Testis (tissue), 3 donors: ENCODE results near the gene TRMT10B. TPM values are rescaled to one million over a fixed set of nuclear protein-coding genes. Genes with fewer than 3 reads are reported as not detected.
"Not testable (repeated sequence)": the region's sequence is repeated elsewhere in the genome, so short reads cannot be mapped to it uniquely, and the experiment has no call there.

ENCODE experiments used
- DNase-seq: peaks from one replicate; pipeline ENCODE4 v3.0.0-alpha.2; 2019
- H3K27ac ChIP-seq, 2 donors: fragments of 200-600 bp; sonication (generic); one replicate each; pipeline ENCODE4 v1.5.1; 2019
- H3K27me3 ChIP-seq: fragments of 200-600 bp; sonication (generic); one replicate; pipeline ENCODE4 v1.5.1; 2019
- H3K36me3 ChIP-seq: fragments of 200-600 bp; sonication (generic); one replicate; pipeline ENCODE4 v1.5.1; 2017; ENCODE audit warnings: low read depth; ENCODE audit errors: missing control alignments
- H3K4me1 ChIP-seq: fragments of 200-600 bp; sonication (generic); one replicate; pipeline ENCODE4 v1.5.1; 2019
- H3K4me3 ChIP-seq, 2 donors: fragments of 200-600 bp; sonication (generic); one replicate each; pipeline ENCODE4 v1.5.1; 2017 to 2019
- H3K9me3 ChIP-seq: fragments of 200-600 bp; sonication (generic); one replicate; pipeline ENCODE4 v1.5.1; 2017
- CTCF ChIP-seq, 3 experiments: fragments of 450-650 bp in 2 of 3; fragments of 200-600 bp in 1 of 3; sonication (generic) in 1 of 3; IDR thresholded peaks; one replicate each; pipeline ENCODE4 v1.5.1; 2016 to 2019; ENCODE audit warnings: antibody characterized with exemption in 3 of 3, mild to moderate bottlenecking in 2 of 3, moderate library complexity in 1 of 3
- POLR2A ChIP-seq: fragments of 450-650 bp; IDR thresholded peaks from one replicate; pipeline ENCODE4 v1.6.1; 2017; ENCODE audit warnings: antibody characterized with exemption, mild to moderate bottlenecking, moderate library complexity
- WGBS, 2 donors: methylation state at CpG; one replicate each; pipeline ENCODE4 v1.1.5; 2018; 5-methylcytosine and 5-hydroxymethylcytosine counted together
- intact Hi-C: fragments of 100-400 bp; cut with DNase I; formaldehyde crosslinking; loops from one replicate; pipeline ENCODE4 v1.15.1; 2023; ENCODE audit warnings: low total_unique reads
- polyA plus RNA-seq: library from polyadenylated mRNA; stranded (reverse); fragments of 350-450 nt; fragmentation: Illumina TruSeq; extraction: RNeasy Lipid Tissue Mini Kit (QIAGEN cat#74804); gene quantifications from one replicate; pipeline ENCODE4 v1.2.3, GENCODE V29; 2014; ENCODE audit warnings: low read depth, low replicate concordance; ENCODE audit not compliant: insufficient read depth
- total RNA-seq, 2 donors: library from RNA; depleted of rRNA; stranded (reverse); fragments of >200 nt; gene quantifications; one replicate each; pipeline ENCODE4 v1.2.3, GENCODE V29; 2016

Gene TRMT10B
- total and polyA plus RNA-seq, 3 donors from 2014 or later: 4.9 to 10.9 (median 5.8) TPM

GRCh38 chr9:37801287-37801850 is 47.8 kb downstream of the TRMT10B start:
- intact Hi-C loops: no loop called here
- DNase-seq: peak; percentile 47
- H3K36me3 ChIP-seq: no peaks in the 10 kb centered on the region
- H3K27ac ChIP-seq: peak overlapping the region; percentile 87 to 90
- H3K4me3 ChIP-seq: peak overlapping the region; percentile 91 to 93
- no peak for TF ChIP-seq CTCF (IDR thresholded peaks at IDR 0.05)
- no peak for TF ChIP-seq POLR2A
- no peaks in the 10 kb centered on the region for H3K9me3 ChIP-seq
- WGBS, 2 donors: 2 to 4% methylated on average over 20 to 44 of the region's 45 CpGs
- no peaks in the 10 kb centered on the region for H3K27me3 ChIP-seq
- H3K4me1 ChIP-seq: peaks cover 19% of the 10 kb centered on the region

- TF ChIP-seq CTCF (IDR thresholded peaks at IDR 0.05) (no peak), POLR2A (no peak)
- intact Hi-C loops: no loop called here
- H3K27ac ChIP-seq: no peak overlapping the region
- 24 to 36% methylated on average over 10 of the region's 10 CpGs for WGBS, 2 donors
- no peaks in the 10 kb centered on the region for H3K27me3 ChIP-seq
- no peaks in the 10 kb centered on the region for H3K9me3 ChIP-seq
- no peak for DNase-seq
- H3K36me3 ChIP-seq: no peaks in the 10 kb centered on the region
- peaks cover 19% of the 10 kb centered on the region for H3K4me1 ChIP-seq
- H3K4me3 ChIP-seq: peak overlapping the region; percentile 91 to 93
Observed at GRCh38 chr9:37801959-37802711, 48.5 kb downstream of the TRMT10B start.

- intact Hi-C loops: no loop called here
- Histone ChIP-seq H3K4me3 (no peak overlapping the region), H3K4me1 (peaks cover 14% of the 10 kb centered on the region), H3K27me3 (no peaks in the 10 kb centered on the region), H3K36me3 (no peaks in the 10 kb centered on the region), H3K27ac (no peak overlapping the region), H3K9me3 (no peaks in the 10 kb centered on the region)
- TF ChIP-seq POLR2A: no peak
- TF ChIP-seq CTCF (IDR thresholded peaks at IDR 0.05): no peak
- no peak for DNase-seq
- WGBS, 2 donors: 75% methylated on average over 4 of the region's 4 CpGs
Observed at GRCh38 chr9:37806271-37806670, 52.7 kb downstream of the TRMT10B start.

GRCh38 chr9:37809676-37810075 is 56.1 kb downstream of the TRMT10B start:
- H3K27me3 ChIP-seq, H3K4me3 ChIP-seq, H3K9me3 ChIP-seq, intact Hi-C loops, DNase-seq, H3K27ac ChIP-seq, H3K4me1 ChIP-seq, H3K36me3 ChIP-seq: not testable (repeated sequence)
- WGBS, 2 donors: 95 to 96% methylated on average over 15 of the region's 15 CpGs

GRCh38 chr9:37811906-37812476 is 58.4 kb downstream of the TRMT10B start:
- DNase-seq: no peak
- H3K4me3 ChIP-seq: no peak overlapping the region
- H3K27ac ChIP-seq: no peak overlapping the region
- no peaks in the 10 kb centered on the region for H3K4me1 ChIP-seq
- no peaks in the 10 kb centered on the region for H3K36me3 ChIP-seq
- 91 to 96% methylated on average over 6 of the region's 6 CpGs for WGBS, 2 donors
- TF ChIP-seq CTCF (IDR thresholded peaks at IDR 0.05): no peak
- TF ChIP-seq POLR2A: no peak
- no peaks in the 10 kb centered on the region for H3K27me3 ChIP-seq
- no peaks in the 10 kb centered on the region for H3K9me3 ChIP-seq
- intact Hi-C loops: no loop called here
